Stomach (tissue), 4 donors: ENCODE measurements around the gene ATXN10.

Source experiments
- EP300 ChIP-seq: sonication (generic); formaldehyde crosslinking; IDR thresholded peaks from one replicate; pipeline ENCODE4 v1.6.1; 2017; ENCODE audit warnings: antibody characterized with exemption
- POLR2A ChIP-seq, 4 donors: fragments of 450-650 bp; IDR thresholded peaks; one replicate each; pipeline ENCODE4 v1.6.1; 2016; ENCODE audit warnings: antibody characterized with exemption in 4 of 4, control low read depth in 2 of 4, mild to moderate bottlenecking in 1 of 4, moderate library complexity in 1 of 4
- POLR2AphosphoS5 ChIP-seq, 3 donors: sonication (generic); formaldehyde crosslinking; IDR thresholded peaks; one replicate each; pipeline ENCODE4 v1.6.1; 2016; ENCODE audit warnings: antibody characterized with exemption in 3 of 3
- TF ChIP-seq, protein P1 (sequence below), 7 experiments: fragments of 450-650 bp in 4 of 7; fragments of 200-600 bp in 3 of 7; sonication (generic) in 3 of 7; IDR thresholded peaks; one replicate each; pipeline ENCODE4 v1.5.1; 2016 to 2019; ENCODE audit warnings: antibody characterized with exemption in 7 of 7, control low read depth in 2 of 7, mild to moderate bottlenecking in 1 of 7

DNA sequence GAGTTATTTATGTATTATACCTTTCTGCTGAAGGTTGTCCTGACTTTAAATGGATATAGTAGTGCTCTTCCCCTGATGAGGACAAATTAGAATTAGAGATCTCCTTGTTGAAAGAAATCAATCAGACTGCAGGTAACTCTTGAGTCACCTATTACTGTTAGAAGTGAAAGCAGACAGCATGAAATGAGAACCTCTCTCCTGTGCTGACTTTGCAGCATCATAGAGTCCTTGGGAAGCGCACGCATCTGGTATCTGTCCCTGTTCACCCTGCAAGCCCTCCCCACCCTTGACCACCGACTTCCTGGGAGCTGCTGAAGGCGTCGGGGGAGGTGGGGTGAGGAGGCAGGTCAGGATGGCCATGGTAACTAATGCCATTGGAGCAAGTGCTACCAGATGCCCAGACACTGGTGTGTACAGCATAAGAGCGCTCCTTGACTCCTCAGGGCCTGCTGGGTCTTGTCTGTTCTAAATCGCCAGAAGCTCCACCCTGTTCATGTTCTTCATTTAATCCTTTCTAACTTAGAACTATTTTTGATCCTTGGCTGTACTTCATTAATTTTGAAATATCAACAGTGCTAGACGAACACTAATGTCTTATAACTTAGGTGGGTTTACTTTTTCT, 161.4 kb downstream of the ATXN10 start:
- TF ChIP-seq, protein P1, sequence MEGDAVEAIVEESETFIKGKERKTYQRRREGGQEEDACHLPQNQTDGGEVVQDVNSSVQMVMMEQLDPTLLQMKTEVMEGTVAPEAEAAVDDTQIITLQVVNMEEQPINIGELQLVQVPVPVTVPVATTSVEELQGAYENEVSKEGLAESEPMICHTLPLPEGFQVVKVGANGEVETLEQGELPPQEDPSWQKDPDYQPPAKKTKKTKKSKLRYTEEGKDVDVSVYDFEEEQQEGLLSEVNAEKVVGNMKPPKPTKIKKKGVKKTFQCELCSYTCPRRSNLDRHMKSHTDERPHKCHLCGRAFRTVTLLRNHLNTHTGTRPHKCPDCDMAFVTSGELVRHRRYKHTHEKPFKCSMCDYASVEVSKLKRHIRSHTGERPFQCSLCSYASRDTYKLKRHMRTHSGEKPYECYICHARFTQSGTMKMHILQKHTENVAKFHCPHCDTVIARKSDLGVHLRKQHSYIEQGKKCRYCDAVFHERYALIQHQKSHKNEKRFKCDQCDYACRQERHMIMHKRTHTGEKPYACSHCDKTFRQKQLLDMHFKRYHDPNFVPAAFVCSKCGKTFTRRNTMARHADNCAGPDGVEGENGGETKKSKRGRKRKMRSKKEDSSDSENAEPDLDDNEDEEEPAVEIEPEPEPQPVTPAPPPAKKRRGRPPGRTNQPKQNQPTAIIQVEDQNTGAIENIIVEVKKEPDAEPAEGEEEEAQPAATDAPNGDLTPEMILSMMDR (IDR thresholded peaks at IDR 0.05): no peak
- TF ChIP-seq POLR2A (IDR thresholded peaks at IDR 0.05) (no peak), POLR2AphosphoS5 (IDR thresholded peaks at IDR 0.05) (no peak), EP300 (no peak)
